Left forelimb (tissue), 1 donor: ENCODE data around the gene DPEP1.

ENCODE experiments used
- DNase-seq: peaks from one replicate; pipeline ENCODE4 v3.0.0-alpha.2; 2018; ENCODE audit warnings: low spot score

Gene DPEP1

DNA sequence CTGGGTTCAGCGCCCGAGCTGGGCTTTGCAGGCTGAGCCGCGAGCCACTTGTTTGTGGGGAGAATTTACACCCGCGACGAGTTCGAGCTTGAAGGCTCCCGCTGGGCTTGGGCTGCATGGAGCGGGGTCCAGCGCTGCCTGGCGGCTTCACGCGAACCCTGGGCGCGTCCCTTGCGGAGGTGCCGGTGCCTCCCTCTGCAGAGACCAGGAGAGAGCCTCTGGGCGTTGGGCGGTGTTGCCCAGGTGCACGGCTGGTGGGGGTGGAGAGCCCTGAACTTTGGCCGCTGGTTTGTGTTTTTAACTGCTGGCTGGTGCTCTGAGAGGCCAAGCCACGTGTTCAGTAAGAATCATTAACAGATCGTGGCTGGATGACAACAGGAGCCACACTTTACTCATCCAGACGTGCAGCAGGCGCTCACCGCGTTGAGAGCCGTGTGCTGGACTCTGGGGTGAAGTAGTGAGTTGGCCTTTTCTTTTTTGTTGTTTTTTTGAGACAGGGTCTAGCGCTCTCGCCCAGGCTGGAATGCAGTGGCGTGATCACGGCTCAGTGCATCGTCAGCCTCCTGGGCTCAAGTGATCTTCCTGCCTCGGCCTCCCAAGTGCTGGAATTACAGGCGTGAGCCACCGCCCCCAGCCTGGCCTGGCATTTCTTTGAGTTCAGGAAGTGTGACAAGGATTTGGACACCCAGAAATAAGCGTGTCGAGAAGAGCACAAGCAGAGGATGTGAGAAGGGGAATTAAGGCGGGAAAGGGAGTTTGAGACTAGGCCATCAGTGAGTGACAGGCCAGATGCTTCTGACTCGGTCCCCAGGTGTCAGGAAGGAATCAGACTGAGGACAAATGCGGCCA, 73.9 kb downstream of the DPEP1 start:
- DNase-seq: no peak
